ENCODE data around the gene MAMDC4. TPM values are rescaled to one million over a fixed set of nuclear protein-coding genes. Genes with fewer than 3 reads are reported as not detected.
"Not testable (repeated sequence)": the region's sequence is repeated elsewhere in the genome, so short reads cannot be mapped to it uniquely, and the experiment has no call there.

Gene MAMDC4
- total and polyA plus RNA-seq, 2 of the 8 experiments (the other 6 are each of a cell fraction or from before 2014, with no cell fraction given) = 3.1 to 4.5 TPM

GRCh38 chr9:136842380-136842948, 9.7 kb upstream of the MAMDC4 start, which contains the start of gene AJM1:
AJM1 (plus strand) TSS chr9:136842478; CDS start chr9:136844415, 1,937 bp downstream.
- H3K9me3 ChIP-seq (ENCODE audit: insufficient read depth in 2 of 2, low read depth in 1 of 2, low read length in 1 of 2); H3K23ac ChIP-seq (ENCODE audit: insufficient read length); H3K23me2 ChIP-seq (ENCODE audit: low read depth, low read length); H3K56ac ChIP-seq (replicated peaks; ENCODE audit: insufficient read length, low read depth, low read length); H4K5ac ChIP-seq (ENCODE audit: insufficient read length, low read depth, low read length); H3K4ac ChIP-seq (replicated peaks; ENCODE audit: insufficient read length, low read depth, low read length); H4K91ac ChIP-seq (replicated peaks; ENCODE audit: insufficient read length, low read length); H2AFZ ChIP-seq (ENCODE audit: low read length); H3K79me2 ChIP-seq (ENCODE audit: control insufficient read depth in 1 of 2, insufficient read depth in 2 of 2, low read length in 2 of 2); H2BK20ac ChIP-seq (ENCODE audit: low read length); FAIRE-seq; H4K20me1 ChIP-seq (replicated peaks in 1 of 2; ENCODE audit: control insufficient read depth in 1 of 2, insufficient read depth in 2 of 2, low read length in 2 of 2); H3K27ac ChIP-seq (ENCODE audit: low read depth, low read length); H3K79me1 ChIP-seq (ENCODE audit: low read depth, low read length); H3K14ac ChIP-seq (ENCODE audit: insufficient read length); H2BK120ac ChIP-seq (replicated peaks; ENCODE audit: low read depth, low read length); H2AK5ac ChIP-seq (ENCODE audit: low read depth, low read length); H3K9ac ChIP-seq (replicated peaks in 1 of 4; ENCODE audit: extremely low read depth in 1 of 4, low read depth in 3 of 4, low read length in 3 of 4); H2BK15ac ChIP-seq (ENCODE audit: low read length): not testable (repeated sequence)
- ChIA-PET CTCF (ENCODE audit: partially characterized antibody) (interaction anchor here (0.7 to 8.9 kb wide), 39 partner anchors 9 to 453 kb away, joined by 3 to 131 read pairs (median 4); partner anchors contain the start of genes ABCA2, LCN8 and MAMDC4), POLR2A (ENCODE audit: partially characterized antibody) (interaction anchor here (1.1 to 20.5 kb wide), 8 partner anchors 10 to 114 kb away, joined by 3 to 248 read pairs (median 6); partner anchors contain the start of genes MAMDC4 and RABL6)
- WGBS, 2 experiments (ENCODE audit: extremely low coverage in 1 of 2, insufficient coverage in 1 of 2, insufficient read length in 1 of 2, insufficient replicate concordance in 2 of 2, low coverage in 1 of 2, low lambda C conversion rate in 2 of 2, missing lambda C conversion rate in 1 of 2) = 17% methylated on average over 21 of the region's 27 CpGs; no CpG with 5 or more reads in 1 of the 2 experiments
- peak; percentile 14 for TF ChIP-seq TAF7 (optimal IDR thresholded peaks at IDR 0.05; ENCODE audit: borderline replicate concordance, low read depth, low read length)
- peak; percentile 50 to 53; a peak in 3 of 4 replicates for TF ChIP-seq RAD21 (IDR thresholded peaks at IDR 0.05 in 1 of 2, conservative IDR thresholded peaks at IDR 0.05 in 1 of 2; ENCODE audit: low read depth in 2 of 2, low read length in 2 of 2)
- TF ChIP-seq POLR2A (IDR thresholded peaks at IDR 0.05; ENCODE audit: control extremely low read depth in 1 of 2, low read depth in 2 of 2, low read length in 2 of 2) = peak in 1 of 2 experiments; percentile 22; a peak in 1 of 3 replicates
- TF ChIP-seq SIN3A (conservative IDR thresholded peaks at IDR 0.05 in 1 of 2, IDR thresholded peaks at IDR 0.05 in 1 of 2; ENCODE audit: low read depth in 1 of 2, low read length in 2 of 2) = 0 out of 4 replicates have a peak, but pooled peaks of 1 of the 2 experiments have one; percentile 56
- TF ChIP-seq, protein P1, sequence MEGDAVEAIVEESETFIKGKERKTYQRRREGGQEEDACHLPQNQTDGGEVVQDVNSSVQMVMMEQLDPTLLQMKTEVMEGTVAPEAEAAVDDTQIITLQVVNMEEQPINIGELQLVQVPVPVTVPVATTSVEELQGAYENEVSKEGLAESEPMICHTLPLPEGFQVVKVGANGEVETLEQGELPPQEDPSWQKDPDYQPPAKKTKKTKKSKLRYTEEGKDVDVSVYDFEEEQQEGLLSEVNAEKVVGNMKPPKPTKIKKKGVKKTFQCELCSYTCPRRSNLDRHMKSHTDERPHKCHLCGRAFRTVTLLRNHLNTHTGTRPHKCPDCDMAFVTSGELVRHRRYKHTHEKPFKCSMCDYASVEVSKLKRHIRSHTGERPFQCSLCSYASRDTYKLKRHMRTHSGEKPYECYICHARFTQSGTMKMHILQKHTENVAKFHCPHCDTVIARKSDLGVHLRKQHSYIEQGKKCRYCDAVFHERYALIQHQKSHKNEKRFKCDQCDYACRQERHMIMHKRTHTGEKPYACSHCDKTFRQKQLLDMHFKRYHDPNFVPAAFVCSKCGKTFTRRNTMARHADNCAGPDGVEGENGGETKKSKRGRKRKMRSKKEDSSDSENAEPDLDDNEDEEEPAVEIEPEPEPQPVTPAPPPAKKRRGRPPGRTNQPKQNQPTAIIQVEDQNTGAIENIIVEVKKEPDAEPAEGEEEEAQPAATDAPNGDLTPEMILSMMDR (IDR thresholded peaks at IDR 0.05; ENCODE audit: control extremely low read depth in 1 of 3, insufficient read depth in 1 of 3, low read depth in 1 of 3, low read length in 3 of 3) = peak in 2 of 3 experiments; percentile 80; a peak in 3 of 4 replicates
- TF ChIP-seq GABPA (IDR thresholded peaks at IDR 0.05; ENCODE audit: borderline replicate concordance, insufficient read depth, low read length) = peak; percentile 83; the same call in 1 of the 2 replicates
- peak; percentile 62; the same call in 1 of the 2 replicates for TF ChIP-seq POLR2AphosphoS5 (IDR thresholded peaks at IDR 0.05; ENCODE audit: low read depth, low read length)
- TF ChIP-seq MAX (IDR thresholded peaks at IDR 0.05) = peak; percentile 61
- Histone ChIP-seq H4K8ac (ENCODE audit: extremely low read depth, insufficient read depth, low read length) (peak within 1 kb of the TSS; percentile 51), H3K4me1 (replicated peaks in 1 of 4; ENCODE audit: control insufficient read depth in 3 of 4, insufficient read depth in 4 of 4, low read length in 3 of 4) (peaks cover 5 to 32% (median 20%) of the 10 kb centered on the region in 4 experiments), H3K4me3 (ENCODE audit: extremely low read depth in 1 of 4, insufficient read depth in 2 of 4, low read depth in 3 of 4, low read length in 4 of 4) (peak within 1 kb of the TSS in 1 of 4 experiments; percentile 38; a peak in 2 of 8 replicates), H3K27me3 (replicated peaks in 1 of 4; ENCODE audit: control insufficient read depth in 3 of 4, extremely low read depth in 1 of 4, insufficient read depth in 3 of 4, low read length in 3 of 4) (peaks cover 2 to 12% (median 7%) of the 10 kb centered on the region in 4 experiments; a peak in 6 of 7 replicates), H3K18ac (ENCODE audit: extremely low read depth, low read length) (peak within 1 kb of the TSS; percentile 48; the same call in 1 of the 2 replicates), H2BK12ac (ENCODE audit: low read depth, low read length) (peak within 1 kb of the TSS; percentile 27; the same call in 1 of the 2 replicates), H3K4me2 (ENCODE audit: insufficient read depth in 1 of 2, low read depth in 2 of 2, low read length in 2 of 2) (peak within 1 kb of the TSS in 1 of 2 experiments; percentile 61; a peak in 2 of 4 replicates), H3K36me3 (ENCODE audit: control insufficient read depth in 2 of 4, insufficient read depth in 4 of 4, low read length in 3 of 4) (peaks cover 0 to 21% (median 4%) of the 10 kb centered on the region in 4 experiments; a peak in 2 of 8 replicates), H2BK5ac (ENCODE audit: low read depth, low read length) (peak within 1 kb of the TSS; percentile 30; the same call in 1 of the 2 replicates)
- peak in 1 of 2 experiments; percentile 93 for DNase-seq (ENCODE audit: low read depth in 1 of 2, low spot score in 2 of 2)

All from H1 (cell line).